Islet of Langerhans (tissue), 1 donor: Measurements from ENCODE around the gene FGF12.

ENCODE experiments used
- FAIRE-seq: peaks from one replicate; lab custom pipeline; 2011; peaks lifted over from hg19 to GRCh38; lab: Jason Lieb, UNC

Gene FGF12

DNA sequence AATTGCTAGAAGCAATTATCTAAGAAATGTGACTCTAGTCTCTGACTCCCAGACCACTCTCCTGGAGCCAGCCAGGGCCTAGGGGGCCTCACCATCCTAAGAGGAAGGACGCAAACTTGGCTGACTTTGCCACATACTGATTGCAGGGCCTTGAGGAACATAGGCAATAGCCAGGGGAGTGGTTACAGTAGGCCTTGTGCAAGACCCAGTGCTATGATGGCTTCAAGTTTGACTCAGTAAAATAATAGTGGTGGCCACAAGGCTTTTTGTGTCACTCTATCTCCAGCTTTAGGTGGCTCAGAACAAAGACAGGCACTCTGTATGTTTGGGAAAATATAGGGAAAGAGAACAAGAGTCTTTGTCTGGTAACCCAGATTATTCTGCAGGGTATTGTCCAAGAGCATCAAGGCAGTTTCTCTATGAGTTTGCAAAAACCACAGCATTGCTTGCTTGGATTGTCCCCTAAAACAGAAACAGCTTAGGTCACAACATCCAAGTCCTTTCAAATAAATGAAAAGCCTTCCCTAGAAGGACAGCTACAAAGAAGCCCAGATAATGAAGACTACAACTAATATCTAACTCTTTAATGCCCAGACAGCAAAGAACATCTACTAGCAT is 634.8 kb downstream of the FGF12 start:
- FAIRE-seq: no peak

DNA sequence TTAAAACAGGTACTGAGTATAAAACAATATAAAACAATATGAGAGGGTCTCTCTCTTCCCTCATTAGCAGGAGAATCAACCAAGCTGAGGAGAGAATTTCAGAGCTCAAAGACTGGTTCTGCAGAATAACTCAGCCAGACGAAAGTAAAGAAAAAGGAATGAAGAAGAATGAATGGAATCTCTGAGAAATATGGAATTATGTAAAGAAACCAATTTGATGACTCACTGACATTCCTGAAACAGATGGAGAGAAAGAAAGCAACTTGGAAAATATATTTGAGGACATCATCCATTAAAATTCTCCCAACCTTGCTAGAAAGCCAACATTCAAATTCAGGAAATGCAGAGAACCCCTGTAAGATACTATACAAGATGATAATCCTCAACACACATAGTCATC is 635.5 kb downstream of the FGF12 start:
- FAIRE-seq: no peak

GRCh38 chr3:192090586-192090985 is 636.8 kb downstream of the FGF12 start:
- no peak for FAIRE-seq
